Adipocyte (in vitro differentiated cells): ENCODE results near the gene IL36RN.

ENCODE experiments used
- DNase-seq: peaks from one replicate; pipeline ENCODE4 v3.0.0-alpha.2; 2015; ENCODE audit warnings: low read depth
- H3K27me3 ChIP-seq: replicated peaks from 2 replicates; pipeline ENCODE4 v1.7.0; 2013; ENCODE audit warnings: mild to moderate bottlenecking, low read length, moderate library complexity; ENCODE audit not compliant: control insufficient read depth, insufficient read depth
- H3K36me3 ChIP-seq: 2 replicates; pipeline ENCODE4 v1.7.0; 2013; ENCODE audit warnings: low read length, mild to moderate bottlenecking, moderate library complexity; ENCODE audit not compliant: control insufficient read depth, insufficient read depth, severe bottlenecking
- H3K4me1 ChIP-seq: 2 replicates; pipeline ENCODE4 v1.7.0; 2013; ENCODE audit warnings: mild to moderate bottlenecking, low read length, moderate library complexity; ENCODE audit not compliant: control insufficient read depth, insufficient read depth
- H3K4me3 ChIP-seq: 2 replicates; pipeline ENCODE4 v1.7.0; 2013; ENCODE audit warnings: mild to moderate bottlenecking, low read length, moderate library complexity
- H3K9ac ChIP-seq: 2 replicates; pipeline ENCODE4 v1.7.0; 2013; ENCODE audit warnings: mild to moderate bottlenecking, low read length, moderate library complexity
- H3K9me3 ChIP-seq: 2 replicates; pipeline ENCODE4 v1.7.0; 2013; ENCODE audit warnings: mild to moderate bottlenecking, low read length, moderate library complexity; ENCODE audit not compliant: control insufficient read depth

Gene IL36RN

GRCh38 chr2:113061896-113062770, 3.1 kb downstream of the IL36RN start:
- H3K9ac ChIP-seq = no peak overlapping the region
- H3K36me3 ChIP-seq = no peaks in the 10 kb centered on the region
- no peak overlapping the region for H3K4me3 ChIP-seq
- H3K27me3 ChIP-seq = peaks cover 4% of the 10 kb centered on the region
- H3K4me1 ChIP-seq = peaks cover 6% of the 10 kb centered on the region
- H3K9me3 ChIP-seq = peaks cover 5% of the 10 kb centered on the region
- no peak for DNase-seq

GRCh38 chr2:113064281-113064680, 5.3 kb downstream of the IL36RN start:
- H3K9me3 ChIP-seq = peaks cover 5% of the 10 kb centered on the region
- DNase-seq = no peak
- peaks cover 28% of the 10 kb centered on the region for H3K4me1 ChIP-seq
- peaks cover under 1% of the 10 kb centered on the region for H3K27me3 ChIP-seq
- H3K36me3 ChIP-seq = no peaks in the 10 kb centered on the region
- H3K4me3 ChIP-seq = no peak overlapping the region
- no peak overlapping the region for H3K9ac ChIP-seq

- DNase-seq = no peak
- Histone ChIP-seq H3K36me3 (no peaks in the 10 kb centered on the region), H3K4me3 (no peak overlapping the region), H3K27me3 (no peaks in the 10 kb centered on the region), H3K9ac (no peak overlapping the region), H3K9me3 (peaks cover 5% of the 10 kb centered on the region), H3K4me1 (peaks cover 34% of the 10 kb centered on the region)
These were observed 5.9 kb downstream of the IL36RN start for GRCh38 chr2:113064898-113065297.

GRCh38 chr2:113067681-113068080, 8.7 kb downstream of the IL36RN start, which contains the start of gene IL1F10:
TSS of gene IL1F10 (plus strand) at chr2:113067970. CDS start at chr2:113072739, 4,769 bp downstream.
- no peak within 1 kb of the TSS for H3K4me3 ChIP-seq
- DNase-seq = no peak

GRCh38 chr2:113068249-113068648, 9.3 kb downstream of the IL36RN start:
- Histone ChIP-seq H3K9me3 (peaks cover 5% of the 10 kb centered on the region), H3K36me3 (no peaks in the 10 kb centered on the region), H3K4me3 (no peak overlapping the region), H3K9ac (no peak overlapping the region), H3K4me1 (peaks cover 34% of the 10 kb centered on the region), H3K27me3 (peaks cover 5% of the 10 kb centered on the region)
- DNase-seq = no peak

More at GRCh38 chr2:113067681-113068080, 8.7 kb downstream of the IL36RN start, which contains the start of gene IL1F10:
- no peaks in the 10 kb centered on the region for H3K27me3 ChIP-seq
- peaks cover 5% of the 10 kb centered on the region for H3K9me3 ChIP-seq
- no peak within 1 kb of the TSS for H3K9ac ChIP-seq
- H3K4me1 ChIP-seq = peaks cover 34% of the 10 kb centered on the region
- H3K36me3 ChIP-seq = no peaks in the 10 kb centered on the region

- Histone ChIP-seq H3K4me3 (no peak overlapping the region), H3K27me3 (peaks cover 6% of the 10 kb centered on the region), H3K36me3 (no peaks in the 10 kb centered on the region), H3K4me1 (peaks cover 34% of the 10 kb centered on the region), H3K9ac (no peak overlapping the region), H3K9me3 (peaks cover 5% of the 10 kb centered on the region)
- DNase-seq = peak; percentile 1
These were observed 9.9 kb downstream of the IL36RN start for GRCh38 chr2:113068706-113069485.

GRCh38 chr2:113069676-113070605, 10.9 kb downstream of the IL36RN start:
- Histone ChIP-seq H3K4me3 (no peak overlapping the region), H3K9me3 (peaks cover 2% of the 10 kb centered on the region), H3K36me3 (no peaks in the 10 kb centered on the region), H3K4me1 (peaks cover 34% of the 10 kb centered on the region), H3K27me3 (peaks cover 12% of the 10 kb centered on the region), H3K9ac (no peak overlapping the region)
- DNase-seq = no peak

- peaks cover 19% of the 10 kb centered on the region for H3K27me3 ChIP-seq
- no peaks in the 10 kb centered on the region for H3K9me3 ChIP-seq
- no peaks in the 10 kb centered on the region for H3K36me3 ChIP-seq
- H3K4me3 ChIP-seq = no peak overlapping the region
- no peak overlapping the region for H3K9ac ChIP-seq
- DNase-seq = no peak
- peaks cover 34% of the 10 kb centered on the region for H3K4me1 ChIP-seq
These were observed 11.6 kb downstream of the IL36RN start for GRCh38 chr2:113070606-113070975.

- Histone ChIP-seq H3K4me3 (no peak overlapping the region), H3K27me3 (peaks cover 23% of the 10 kb centered on the region), H3K4me1 (peaks cover 30% of the 10 kb centered on the region), H3K36me3 (no peaks in the 10 kb centered on the region), H3K9me3 (no peaks in the 10 kb centered on the region), H3K9ac (no peak overlapping the region)
- DNase-seq = no peak
These were observed 13.6 kb downstream of the IL36RN start for GRCh38 chr2:113072584-113072983.

GRCh38 chr2:113073325-113073834, 14.4 kb downstream of the IL36RN start:
- no peaks in the 10 kb centered on the region for H3K9me3 ChIP-seq
- H3K4me3 ChIP-seq = no peak overlapping the region
- no peak overlapping the region for H3K9ac ChIP-seq
- no peaks in the 10 kb centered on the region for H3K36me3 ChIP-seq
- DNase-seq = no peak
- peaks cover 23% of the 10 kb centered on the region for H3K27me3 ChIP-seq
- peaks cover 22% of the 10 kb centered on the region for H3K4me1 ChIP-seq
